Suprapubic skin (tissue), 3 donors: Measurements from ENCODE around the gene GJD2.

Experiments
- CTCF ChIP-seq, 2 donors: fragments of 200-600 bp in 1 of 2; fragments of 450-650 bp in 1 of 2; sonication (generic) in 1 of 2; IDR thresholded peaks; one replicate each; pipeline ENCODE4 v1.5.1; 2016 to 2019; ENCODE audit warnings: antibody characterized with exemption in 2 of 2, mild to moderate bottlenecking in 1 of 2, moderate library complexity in 1 of 2
- EP300 ChIP-seq: sonication (generic); formaldehyde crosslinking; IDR thresholded peaks from one replicate; pipeline ENCODE4 v1.6.1; 2017; ENCODE audit warnings: antibody characterized with exemption
- POLR2A ChIP-seq, 2 donors: fragments of 450-650 bp; IDR thresholded peaks; one replicate each; pipeline ENCODE4 v1.6.1; 2017; ENCODE audit warnings: antibody characterized with exemption in 2 of 2, mild to moderate bottlenecking in 2 of 2, moderate library complexity in 2 of 2

GRCh38 chr15:34759347-34759746, 4.5 kb upstream of the GJD2 start:
- TF ChIP-seq CTCF (IDR thresholded peaks at IDR 0.05) (no peak), POLR2A (IDR thresholded peaks at IDR 0.05) (no peak), EP300 (no peak)
